IPS DF 19.7 (cell line): Measurements from ENCODE around the gene SKIDA1.

Experiments used
- DNase-seq: peaks from one replicate; pipeline ENCODE4 v3.0.0-alpha.2; 2013; ENCODE audit warnings: low read depth, low spot score

SKIDA1 gene

DNA sequence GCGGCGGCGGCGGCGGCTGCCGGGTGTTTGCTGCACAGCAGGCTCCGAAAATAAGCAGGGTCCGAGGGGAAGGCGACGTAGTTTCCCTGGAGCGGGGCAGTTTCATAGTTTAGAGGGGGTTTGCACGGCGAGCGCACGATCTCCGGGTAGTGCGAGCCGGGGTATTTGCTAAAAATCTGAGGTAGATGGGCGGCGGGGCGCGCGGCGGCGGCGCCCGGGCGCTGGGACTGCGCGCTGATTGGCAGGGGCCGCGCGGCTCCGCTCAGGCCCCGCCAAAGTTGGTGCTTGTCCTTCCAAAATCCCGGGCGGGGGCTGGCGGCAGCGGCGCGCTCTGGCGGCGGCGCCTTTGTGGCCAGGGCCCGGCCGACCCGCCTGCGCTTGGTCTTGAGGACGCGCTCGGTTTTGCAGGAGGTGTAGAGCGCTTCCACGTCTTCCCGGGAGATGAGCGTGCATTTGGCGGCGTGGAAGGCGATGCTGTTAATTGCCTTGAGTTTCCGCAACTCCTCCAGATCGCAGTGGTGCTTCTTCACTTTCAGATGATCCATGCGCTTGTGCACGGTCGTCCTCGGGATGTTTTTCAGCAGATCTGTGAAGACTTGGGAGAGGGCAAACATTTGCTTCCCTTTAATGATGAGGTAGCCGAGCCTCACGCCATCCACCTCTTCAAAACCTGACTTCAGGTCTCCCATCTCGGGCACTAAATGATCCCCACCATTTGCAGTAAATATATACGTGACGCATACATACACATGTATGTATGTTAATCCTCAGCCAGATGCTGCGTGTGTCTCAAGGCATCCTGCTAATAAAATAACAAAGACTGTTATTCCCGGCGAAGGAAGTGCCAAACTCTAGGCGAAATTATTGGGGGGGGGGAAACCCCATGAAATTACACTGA lies 8.1 kb downstream of the SKIDA1 start:
- no peak for DNase-seq

- no peak for DNase-seq
These were observed 9.0 kb downstream of the SKIDA1 start for GRCh38 chr10:21516242-21517131.

DNA sequence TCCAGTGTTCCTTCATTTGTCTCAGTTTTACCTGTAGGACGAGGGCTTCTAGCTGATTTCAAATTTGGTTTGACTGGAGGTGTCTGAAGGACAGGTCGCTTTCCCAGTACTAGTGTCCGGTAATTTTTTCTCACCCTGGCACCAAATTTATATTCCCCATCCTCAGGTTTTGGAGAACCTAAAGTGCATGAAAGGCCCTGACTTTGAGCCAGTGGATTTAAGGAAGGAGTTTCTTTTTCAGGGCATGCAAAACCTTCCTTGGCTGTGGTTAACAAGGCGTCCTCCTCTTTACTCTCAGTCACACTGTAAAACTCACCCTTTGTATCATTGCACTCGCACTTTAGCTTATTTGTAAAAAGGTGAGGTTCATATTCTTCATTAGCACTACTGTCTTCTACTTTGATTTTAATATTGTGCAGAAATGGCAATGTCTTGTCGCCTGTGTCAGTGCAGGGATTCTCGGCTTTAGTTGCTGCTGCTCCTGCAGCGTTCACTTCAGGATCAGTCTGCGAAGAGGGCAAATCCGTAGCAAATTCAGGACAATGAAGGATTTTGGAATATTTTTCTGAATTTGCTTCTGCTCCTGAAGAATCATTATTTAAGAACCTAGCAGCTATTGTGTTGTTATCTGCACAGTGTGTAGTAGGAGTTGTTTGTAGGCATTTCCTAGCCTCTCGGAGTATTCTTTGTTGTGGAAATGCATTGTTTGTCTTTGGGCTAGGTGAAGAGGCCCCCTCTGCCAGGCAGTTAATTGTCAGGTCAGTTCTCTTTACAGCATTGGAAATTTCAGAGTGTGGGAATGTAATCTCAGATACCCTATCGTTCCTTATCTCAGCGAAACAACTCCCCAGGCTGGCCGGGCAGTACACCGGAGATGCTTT lies 9.9 kb downstream of the SKIDA1 start:
- DNase-seq: no peak

DNA sequence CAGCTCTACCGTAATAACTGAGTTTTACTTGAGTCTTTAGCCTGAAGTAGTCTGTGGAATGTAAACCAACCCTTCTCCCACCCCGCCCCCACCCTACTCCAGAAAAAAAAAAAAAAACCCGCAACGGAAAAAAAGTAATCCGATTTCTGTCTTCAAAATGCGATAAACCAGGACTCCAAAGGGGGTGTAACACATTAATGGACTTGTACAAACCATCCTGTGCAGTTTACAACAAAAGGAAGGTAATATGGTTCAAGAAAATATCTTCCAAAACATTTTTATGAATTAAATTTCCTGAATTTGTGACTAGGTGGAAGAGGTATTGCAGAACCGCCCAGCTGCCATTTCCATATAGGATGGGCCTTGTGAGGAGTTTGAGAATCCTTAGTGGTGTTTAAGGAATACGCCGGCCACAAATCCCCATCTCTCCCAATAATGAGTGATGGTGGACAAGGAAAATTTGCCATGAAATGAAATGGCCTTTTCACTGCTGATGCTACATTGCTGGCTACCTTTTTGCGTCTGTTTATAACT lies 10.6 kb downstream of the SKIDA1 start:
- DNase-seq: no peak

DNA sequence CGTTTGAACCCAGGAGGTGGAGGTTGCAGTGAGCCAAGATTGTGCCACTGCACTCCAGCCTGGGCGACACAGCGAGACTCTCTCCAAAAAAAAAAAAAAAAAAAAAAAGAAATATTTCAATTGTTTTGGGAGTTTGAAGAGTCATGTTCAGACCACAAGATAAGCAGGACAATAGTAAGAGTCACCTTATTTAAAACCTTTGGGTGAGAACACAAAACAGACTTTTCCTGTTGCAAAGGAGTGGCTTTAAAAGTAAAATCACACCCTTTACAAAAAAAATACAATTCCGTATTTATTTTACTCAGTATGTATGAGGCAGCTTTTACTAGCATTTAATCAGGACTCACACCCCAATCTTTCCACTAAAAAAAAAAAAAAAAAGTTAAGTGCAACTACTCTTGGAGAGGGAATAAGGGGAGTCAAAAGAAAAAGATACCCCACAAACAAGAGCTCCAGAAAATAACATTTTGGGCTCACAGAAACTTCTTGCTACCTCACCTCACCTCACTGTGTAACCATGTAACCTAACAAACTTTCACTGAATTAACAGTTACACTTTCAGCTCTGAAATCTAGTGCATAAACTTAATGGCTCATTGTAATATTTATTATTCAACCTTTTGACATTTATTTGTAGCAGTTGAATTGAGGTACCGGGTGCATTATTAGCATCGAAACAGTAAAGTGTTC lies 11.2 kb downstream of the SKIDA1 start:
- no peak for DNase-seq

GRCh38 chr10:21513405-21513788 lies 12.1 kb downstream of the SKIDA1 start:
- no peak for DNase-seq

GRCh38 chr10:21512573-21513404 lies 12.7 kb downstream of the SKIDA1 start:
- DNase-seq: no peak

GRCh38 chr10:21511946-21512572 lies 13.4 kb downstream of the SKIDA1 start:
- DNase-seq: no peak

DNA sequence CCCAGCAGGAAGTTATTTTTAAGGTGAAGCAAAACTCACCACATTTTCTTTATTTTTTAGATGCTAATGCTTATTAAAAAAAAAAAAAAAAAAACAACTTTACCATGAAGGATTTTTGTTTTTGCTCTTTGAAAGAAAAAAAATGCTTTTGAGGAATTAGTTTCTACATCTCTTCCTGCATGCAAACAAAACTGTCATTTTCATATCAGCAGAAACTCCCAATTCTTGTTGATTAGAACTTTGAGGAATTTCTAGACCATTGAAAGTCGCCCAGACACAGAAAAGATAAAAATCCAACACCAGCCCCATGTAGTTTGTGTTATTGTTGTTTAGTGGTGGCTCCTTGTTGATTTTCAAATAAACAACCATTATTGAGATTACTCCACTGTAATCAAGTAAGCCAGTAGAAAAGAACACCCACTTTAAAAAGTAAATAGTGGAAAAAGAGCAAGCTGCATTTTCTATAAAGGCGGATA lies 14.3 kb downstream of the SKIDA1 start:
- DNase-seq: no peak

DNA sequence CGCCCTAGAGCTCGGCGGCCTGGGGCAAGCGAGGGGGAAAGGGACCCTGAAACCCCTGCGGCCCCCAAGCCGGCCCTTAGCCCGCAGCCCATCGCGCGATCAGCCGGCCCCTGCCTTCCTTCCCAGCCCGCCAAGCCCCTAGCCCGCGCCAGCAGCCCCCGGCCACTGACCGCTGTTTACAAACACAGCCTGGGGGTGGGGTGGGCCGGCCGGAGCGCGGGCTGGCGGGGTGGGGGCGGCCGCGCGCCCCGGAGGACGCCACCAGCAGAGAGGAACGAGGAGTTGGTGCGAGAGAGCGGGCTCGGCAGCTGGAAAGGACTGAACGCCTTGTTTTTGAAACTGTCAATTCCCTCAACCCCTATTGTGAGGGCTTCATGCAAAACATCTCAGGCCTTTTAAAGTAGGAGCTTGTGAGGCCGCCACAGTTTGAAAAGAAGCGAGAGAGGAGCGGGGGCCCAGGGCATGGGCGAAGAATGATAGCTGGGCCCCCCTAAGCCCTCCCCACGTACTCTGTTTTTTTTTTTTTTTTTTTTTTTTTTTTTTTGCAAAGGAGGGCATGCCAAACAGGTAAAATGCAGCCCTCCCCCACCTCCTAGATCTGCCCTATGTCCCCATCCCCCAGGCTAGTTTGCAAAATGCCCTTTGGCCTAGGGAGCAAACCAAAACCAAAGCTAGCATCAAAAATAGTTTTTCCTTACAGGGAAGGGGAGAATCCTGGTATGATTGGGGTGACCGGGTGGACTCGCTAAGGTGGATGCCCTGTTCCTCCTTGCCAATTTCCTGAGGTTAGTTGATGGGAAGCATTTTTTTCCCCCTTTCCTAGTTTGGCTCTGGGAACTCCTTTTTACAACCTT lies 15.0 kb downstream of the SKIDA1 start:
- no peak for DNase-seq

DNA sequence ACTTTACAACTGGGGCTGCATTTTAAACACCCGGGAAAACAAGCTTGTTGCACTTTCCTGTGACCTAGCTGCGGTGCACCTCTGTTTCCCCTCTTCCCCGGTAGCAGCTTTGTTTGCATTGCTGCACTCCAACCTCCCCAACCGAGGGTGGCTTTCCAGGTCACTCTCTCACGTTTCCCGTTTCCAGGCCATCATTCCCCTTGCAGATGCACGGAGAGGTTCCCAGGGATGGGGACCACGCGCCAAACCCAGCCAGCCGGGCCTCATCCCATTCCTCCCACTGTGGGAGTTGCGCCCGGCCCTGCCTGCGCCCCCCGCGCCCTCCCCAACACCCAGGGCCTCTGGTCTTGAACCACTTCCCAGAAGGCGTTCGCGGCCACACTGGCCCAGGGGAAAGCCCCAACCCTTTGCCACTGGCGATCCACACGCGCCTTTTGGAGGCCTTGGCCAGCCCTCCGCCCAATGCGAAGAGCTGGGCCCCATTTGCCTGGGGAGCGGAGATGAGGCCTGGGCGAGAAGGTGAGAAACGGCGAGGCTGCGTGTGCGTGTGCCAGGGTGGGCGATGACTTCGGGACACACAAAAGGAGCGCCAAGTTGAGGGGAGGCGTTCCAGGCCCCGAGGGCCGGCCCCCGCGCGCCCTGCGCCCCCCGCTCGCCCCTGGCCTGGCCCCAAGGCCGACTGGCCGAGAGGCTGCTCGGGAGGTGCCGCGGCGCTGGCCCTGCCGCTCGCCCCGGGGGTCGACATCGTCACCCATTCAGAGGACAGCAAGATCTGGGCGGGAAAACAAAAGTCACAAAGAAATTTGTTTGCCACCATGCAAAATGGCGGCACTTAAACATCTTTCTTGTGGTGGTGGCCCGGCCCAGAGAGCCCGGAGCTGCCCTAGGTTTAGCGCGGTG lies 15.9 kb downstream of the SKIDA1 start:
- DNase-seq: no peak

DNA sequence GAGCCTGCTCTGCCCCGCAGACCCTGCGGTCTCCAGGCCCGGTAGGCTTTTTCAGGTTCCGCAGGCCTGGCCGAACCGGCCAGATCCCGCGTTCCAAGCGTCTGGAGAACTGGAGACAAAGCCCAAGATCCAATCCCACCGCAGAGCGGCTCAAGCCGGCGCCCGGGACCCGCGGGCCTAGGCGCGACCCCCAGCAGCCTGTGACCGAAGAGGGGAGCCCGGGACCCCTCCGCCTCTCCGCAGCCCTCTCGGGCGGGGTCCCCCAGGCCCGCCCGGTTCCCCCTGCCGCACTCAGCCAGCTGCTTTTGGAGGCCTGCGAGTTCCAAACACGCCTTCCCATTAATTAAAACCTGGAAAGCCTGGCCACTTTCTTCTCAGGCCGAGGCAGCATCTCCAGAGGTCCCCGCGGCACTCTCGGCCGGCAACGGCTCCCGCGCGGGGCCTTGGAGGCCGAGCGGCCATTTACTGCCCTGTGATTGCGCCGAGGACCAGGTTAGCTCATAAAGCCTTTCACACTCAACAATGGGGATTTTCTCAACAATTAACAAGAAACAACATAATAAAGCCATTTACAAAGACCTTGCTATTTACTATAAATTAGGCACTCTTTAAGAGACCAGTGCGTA lies 16.7 kb downstream of the SKIDA1 start:
- no peak for DNase-seq

GRCh38 chr10:21507150-21507549 lies 18.3 kb downstream of the SKIDA1 start:
- DNase-seq: no peak

GRCh38 chr10:21506351-21506750 lies 19.1 kb downstream of the SKIDA1 start:
- no peak for DNase-seq

- DNase-seq: no peak
These were observed 19.7 kb downstream of the SKIDA1 start for GRCh38 chr10:21505711-21506278.

DNA sequence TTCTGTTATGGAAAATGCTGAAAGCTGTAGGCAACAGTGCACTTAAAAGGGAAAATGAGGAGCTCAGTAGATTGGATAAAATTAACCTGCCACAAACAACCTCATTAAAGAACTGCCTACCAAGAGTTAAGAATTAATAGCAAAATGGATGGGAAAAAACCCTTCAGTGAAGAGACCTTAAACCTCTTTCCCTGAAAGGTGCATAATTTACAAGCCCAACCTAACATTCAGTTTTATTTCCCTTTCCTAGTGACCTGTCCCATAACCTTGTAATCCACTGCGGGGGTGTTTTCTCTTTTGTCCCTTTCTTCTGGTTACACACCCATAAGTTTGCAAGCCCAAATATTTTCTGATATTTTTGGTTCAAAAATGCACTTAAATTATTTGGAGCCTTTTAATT lies 21.9 kb downstream of the SKIDA1 start:
- DNase-seq: no peak
